ENCODE results near the gene VPS54.

DNA sequence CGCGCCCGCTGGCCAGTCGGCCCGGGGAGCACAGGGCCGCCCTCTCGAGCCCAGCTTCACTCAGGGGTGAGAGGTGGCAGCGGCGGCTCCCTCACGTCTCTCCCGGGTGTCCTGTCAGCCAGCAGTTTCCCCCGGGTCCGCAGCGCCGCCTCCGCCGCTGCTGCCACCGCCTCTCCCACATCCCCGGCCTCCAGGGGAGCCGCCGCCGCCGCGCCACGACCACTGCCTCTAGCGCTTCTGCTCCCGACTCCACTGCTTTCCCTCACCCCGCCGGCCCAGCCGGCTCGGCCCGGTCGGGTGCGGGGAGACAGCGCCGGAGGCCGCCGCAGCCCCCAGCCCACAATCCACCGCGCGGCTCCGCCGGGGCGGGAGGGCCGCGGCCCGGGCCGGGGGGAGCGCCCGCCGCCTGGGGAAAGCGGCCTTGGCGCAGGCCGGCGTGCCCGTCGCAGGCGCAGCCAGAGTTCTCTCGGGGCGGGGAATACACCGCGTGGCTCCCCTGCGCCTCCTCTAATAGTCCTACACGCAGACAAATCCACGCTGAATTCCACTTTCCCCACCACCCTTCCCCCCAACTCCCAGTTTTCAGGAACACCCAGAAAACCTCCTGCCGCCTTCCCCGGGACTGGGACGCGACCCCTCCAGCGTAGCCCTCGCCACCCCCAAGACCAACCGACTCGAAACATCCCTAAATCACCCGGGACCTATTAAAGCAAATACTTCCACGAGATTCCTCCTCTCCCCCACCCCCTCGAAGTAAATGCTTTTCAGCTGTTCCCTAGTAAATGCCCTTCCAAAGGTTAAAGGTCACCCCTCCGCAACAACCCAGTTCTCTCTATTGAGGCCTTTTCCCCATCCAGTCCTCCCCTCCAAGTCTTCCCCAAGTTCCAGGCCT lies at the start of gene VPS54:
- TF ChIP-seq, protein P1, sequence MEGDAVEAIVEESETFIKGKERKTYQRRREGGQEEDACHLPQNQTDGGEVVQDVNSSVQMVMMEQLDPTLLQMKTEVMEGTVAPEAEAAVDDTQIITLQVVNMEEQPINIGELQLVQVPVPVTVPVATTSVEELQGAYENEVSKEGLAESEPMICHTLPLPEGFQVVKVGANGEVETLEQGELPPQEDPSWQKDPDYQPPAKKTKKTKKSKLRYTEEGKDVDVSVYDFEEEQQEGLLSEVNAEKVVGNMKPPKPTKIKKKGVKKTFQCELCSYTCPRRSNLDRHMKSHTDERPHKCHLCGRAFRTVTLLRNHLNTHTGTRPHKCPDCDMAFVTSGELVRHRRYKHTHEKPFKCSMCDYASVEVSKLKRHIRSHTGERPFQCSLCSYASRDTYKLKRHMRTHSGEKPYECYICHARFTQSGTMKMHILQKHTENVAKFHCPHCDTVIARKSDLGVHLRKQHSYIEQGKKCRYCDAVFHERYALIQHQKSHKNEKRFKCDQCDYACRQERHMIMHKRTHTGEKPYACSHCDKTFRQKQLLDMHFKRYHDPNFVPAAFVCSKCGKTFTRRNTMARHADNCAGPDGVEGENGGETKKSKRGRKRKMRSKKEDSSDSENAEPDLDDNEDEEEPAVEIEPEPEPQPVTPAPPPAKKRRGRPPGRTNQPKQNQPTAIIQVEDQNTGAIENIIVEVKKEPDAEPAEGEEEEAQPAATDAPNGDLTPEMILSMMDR (IDR thresholded peaks at IDR 0.05) = no peak
- no peak for TF ChIP-seq EP300 (IDR thresholded peaks at IDR 0.05; ENCODE audit: borderline replicate concordance in 1 of 2, low read depth in 1 of 2, low read length in 1 of 2)
- TF ChIP-seq ELF1 (IDR thresholded peaks at IDR 0.05) = no peak
